ENCODE measurements around the gene FXYD1.

Gene FXYD1

GRCh38 chr19:35144259-35144599, 5.6 kb downstream of the FXYD1 start:
- H3K79me1 ChIP-seq (ENCODE audit: low read depth, low read length), result no peaks in the 10 kb centered on the region
- no peak overlapping the region for H2BK120ac ChIP-seq (ENCODE audit: low read depth, low read length)
- no peak overlapping the region for H3K23ac ChIP-seq (ENCODE audit: low read depth, low read length, poor library complexity)
- H2BK15ac ChIP-seq (ENCODE audit: low read length), result no peak overlapping the region
- H3K4me3 ChIP-seq (ENCODE audit: low read length in 2 of 2), result no peak overlapping the region
- WGBS, 2 donors (ENCODE audit: extremely low coverage in 2 of 2, insufficient read length in 2 of 2, insufficient replicate concordance in 1 of 2), result no CpG with 5 or more reads among the region's 6 CpGs
- no peak overlapping the region for H3K18ac ChIP-seq (ENCODE audit: low read length)
- no peak for DNase-seq (ENCODE audit: low spot score)
- no peak overlapping the region for H2AFZ ChIP-seq (ENCODE audit: low read length)
- H3K14ac ChIP-seq (ENCODE audit: low read length), result no peak overlapping the region
- no peak overlapping the region for H2BK12ac ChIP-seq (ENCODE audit: low read length)
- peaks cover 2 to 78% (median 41%) of the 10 kb centered on the region in 3 experiments for H3K27me3 ChIP-seq (ENCODE audit: control insufficient read depth in 3 of 3, insufficient read depth in 3 of 3, low read depth in 1 of 3, low read length in 3 of 3)
- H4K91ac ChIP-seq (ENCODE audit: low read depth, low read length, poor library complexity), result no peak overlapping the region
- H3K4me1 ChIP-seq (ENCODE audit: control insufficient read depth in 2 of 2, insufficient read depth in 1 of 2, low read depth in 1 of 2, low read length in 2 of 2), result peaks cover 23 to 24% of the 10 kb centered on the region in 2 donors
- no peak overlapping the region for H3K4ac ChIP-seq (ENCODE audit: low read length)
- no peak overlapping the region for H3K9ac ChIP-seq (ENCODE audit: low read depth, low read length, poor library complexity)
- no peaks in the 10 kb centered on the region for H3K9me3 ChIP-seq (replicated peaks in 1 of 2; ENCODE audit: control insufficient read depth in 2 of 2, insufficient read depth in 1 of 2, low read depth in 1 of 2, low read length in 2 of 2)
- no peak overlapping the region for H2BK5ac ChIP-seq (ENCODE audit: low read length)
- H3K27ac ChIP-seq (replicated peaks; ENCODE audit: low read length), result no peak overlapping the region
- no peak overlapping the region for H2AK5ac ChIP-seq (ENCODE audit: low read depth, low read length)
- H3K36me3 ChIP-seq (replicated peaks in 1 of 2; ENCODE audit: control insufficient read depth in 2 of 2, insufficient read depth in 2 of 2, low read length in 2 of 2), result no peaks in the 10 kb centered on the region
- H4K8ac ChIP-seq (ENCODE audit: low read depth, low read length), result no peak overlapping the region
- no peak overlapping the region for H3K4me2 ChIP-seq (ENCODE audit: insufficient read depth, low read length, poor library complexity, severe bottlenecking)

GRCh38 chr19:35144600-35145436, 6.2 kb downstream of the FXYD1 start:
- WGBS, 2 donors (ENCODE audit: extremely low coverage in 2 of 2, insufficient read length in 2 of 2, insufficient replicate concordance in 1 of 2), result no CpG with 5 or more reads among the region's 15 CpGs
- no peak for DNase-seq (ENCODE audit: low spot score)
- H2BK120ac ChIP-seq (ENCODE audit: low read depth, low read length), result no peak overlapping the region
- peak overlapping the region; percentile 23 for H3K4me2 ChIP-seq (ENCODE audit: insufficient read depth, low read length, poor library complexity, severe bottlenecking)
- no peak overlapping the region for H4K8ac ChIP-seq (ENCODE audit: low read depth, low read length)
- no peaks in the 10 kb centered on the region for H3K9me3 ChIP-seq (replicated peaks in 1 of 2; ENCODE audit: control insufficient read depth in 2 of 2, insufficient read depth in 1 of 2, low read depth in 1 of 2, low read length in 2 of 2)
- no peak overlapping the region for H3K27ac ChIP-seq (replicated peaks; ENCODE audit: low read length)
- H3K9ac ChIP-seq (ENCODE audit: low read depth, low read length, poor library complexity), result no peak overlapping the region
- no peak overlapping the region for H2BK5ac ChIP-seq (ENCODE audit: low read length)
- H3K18ac ChIP-seq (ENCODE audit: low read length), result peak overlapping the region; percentile 25
- peaks cover 2 to 74% (median 41%) of the 10 kb centered on the region in 3 experiments for H3K27me3 ChIP-seq (ENCODE audit: control insufficient read depth in 3 of 3, insufficient read depth in 3 of 3, low read depth in 1 of 3, low read length in 3 of 3)
- H3K14ac ChIP-seq (ENCODE audit: low read length), result no peak overlapping the region
- no peak overlapping the region for H2BK15ac ChIP-seq (ENCODE audit: low read length)
- no peaks in the 10 kb centered on the region for H3K36me3 ChIP-seq (replicated peaks in 1 of 2; ENCODE audit: control insufficient read depth in 2 of 2, insufficient read depth in 2 of 2, low read length in 2 of 2)
- H2AK5ac ChIP-seq (ENCODE audit: low read depth, low read length), result no peak overlapping the region
- H3K79me1 ChIP-seq (ENCODE audit: low read depth, low read length), result no peaks in the 10 kb centered on the region
- H2BK12ac ChIP-seq (ENCODE audit: low read length), result no peak overlapping the region
- no peak overlapping the region for H3K4ac ChIP-seq (ENCODE audit: low read length)
- H3K4me3 ChIP-seq (ENCODE audit: low read length in 2 of 2), result no peak overlapping the region
- no peak overlapping the region for H3K23ac ChIP-seq (ENCODE audit: low read depth, low read length, poor library complexity)
- no peak overlapping the region for H4K91ac ChIP-seq (ENCODE audit: low read depth, low read length, poor library complexity)
- H3K4me1 ChIP-seq (ENCODE audit: control insufficient read depth in 2 of 2, insufficient read depth in 1 of 2, low read depth in 1 of 2, low read length in 2 of 2), result peaks cover 17 to 19% of the 10 kb centered on the region in 2 donors
- no peak overlapping the region for H2AFZ ChIP-seq (ENCODE audit: low read length)

- no CpG with 5 or more reads among the region's 7 CpGs for WGBS, 2 donors (ENCODE audit: extremely low coverage in 2 of 2, insufficient read length in 2 of 2, insufficient replicate concordance in 1 of 2)
- H3K4me2 ChIP-seq (ENCODE audit: insufficient read depth, low read length, poor library complexity, severe bottlenecking), result no peak overlapping the region
- no peak overlapping the region for H3K4ac ChIP-seq (ENCODE audit: low read length)
- H2BK5ac ChIP-seq (ENCODE audit: low read length), result no peak overlapping the region
- H4K91ac ChIP-seq (ENCODE audit: low read depth, low read length, poor library complexity), result no peak overlapping the region
- peaks cover 2 to 70% (median 34%) of the 10 kb centered on the region in 3 experiments for H3K27me3 ChIP-seq (ENCODE audit: control insufficient read depth in 3 of 3, insufficient read depth in 3 of 3, low read depth in 1 of 3, low read length in 3 of 3)
- H3K4me1 ChIP-seq (ENCODE audit: control insufficient read depth in 2 of 2, insufficient read depth in 1 of 2, low read depth in 1 of 2, low read length in 2 of 2), result peaks cover 9 to 15% of the 10 kb centered on the region in 2 donors
- H3K9me3 ChIP-seq (replicated peaks in 1 of 2; ENCODE audit: control insufficient read depth in 2 of 2, insufficient read depth in 1 of 2, low read depth in 1 of 2, low read length in 2 of 2), result no peaks in the 10 kb centered on the region
- no peak overlapping the region for H3K14ac ChIP-seq (ENCODE audit: low read length)
- no peaks in the 10 kb centered on the region for H3K79me1 ChIP-seq (ENCODE audit: low read depth, low read length)
- no peak overlapping the region for H3K9ac ChIP-seq (ENCODE audit: low read depth, low read length, poor library complexity)
- no peak for DNase-seq (ENCODE audit: low spot score)
- H3K4me3 ChIP-seq (ENCODE audit: low read length in 2 of 2), result no peak overlapping the region
- H2AK5ac ChIP-seq (ENCODE audit: low read depth, low read length), result no peak overlapping the region
- no peak overlapping the region for H4K8ac ChIP-seq (ENCODE audit: low read depth, low read length)
- no peak overlapping the region for H2BK120ac ChIP-seq (ENCODE audit: low read depth, low read length)
- H3K36me3 ChIP-seq (replicated peaks in 1 of 2; ENCODE audit: control insufficient read depth in 2 of 2, insufficient read depth in 2 of 2, low read length in 2 of 2), result no peaks in the 10 kb centered on the region
- no peak overlapping the region for H2BK15ac ChIP-seq (ENCODE audit: low read length)
- H3K18ac ChIP-seq (ENCODE audit: low read length), result no peak overlapping the region
- no peak overlapping the region for H3K27ac ChIP-seq (replicated peaks; ENCODE audit: low read length)
- no peak overlapping the region for H2BK12ac ChIP-seq (ENCODE audit: low read length)
- H3K23ac ChIP-seq (ENCODE audit: low read depth, low read length, poor library complexity), result no peak overlapping the region
- H2AFZ ChIP-seq (ENCODE audit: low read length), result no peak overlapping the region
Observed at GRCh38 chr19:35146746-35147459, 8.3 kb downstream of the FXYD1 start.

GRCh38 chr19:35149463-35149862, 10.8 kb downstream of the FXYD1 start:
- no peak overlapping the region for H3K4me3 ChIP-seq (ENCODE audit: low read length in 2 of 2)
- H2BK12ac ChIP-seq (ENCODE audit: low read length), result no peak overlapping the region
- no peak overlapping the region for H3K18ac ChIP-seq (ENCODE audit: low read length)
- H3K4me2 ChIP-seq (ENCODE audit: insufficient read depth, low read length, poor library complexity, severe bottlenecking), result no peak overlapping the region
- H3K79me1 ChIP-seq (ENCODE audit: low read depth, low read length), result no peaks in the 10 kb centered on the region
- H3K4ac ChIP-seq (ENCODE audit: low read length), result no peak overlapping the region
- no peak overlapping the region for H2BK120ac ChIP-seq (ENCODE audit: low read depth, low read length)
- H3K23ac ChIP-seq (ENCODE audit: low read depth, low read length, poor library complexity), result no peak overlapping the region
- peaks cover 0 to 11% of the 10 kb centered on the region in 2 donors for H3K4me1 ChIP-seq (ENCODE audit: control insufficient read depth in 2 of 2, insufficient read depth in 1 of 2, low read depth in 1 of 2, low read length in 2 of 2)
- no peaks in the 10 kb centered on the region for H3K9me3 ChIP-seq (replicated peaks in 1 of 2; ENCODE audit: control insufficient read depth in 2 of 2, insufficient read depth in 1 of 2, low read depth in 1 of 2, low read length in 2 of 2)
- H2BK15ac ChIP-seq (ENCODE audit: low read length), result no peak overlapping the region
- no peak overlapping the region for H2AK5ac ChIP-seq (ENCODE audit: low read depth, low read length)
- H3K9ac ChIP-seq (ENCODE audit: low read depth, low read length, poor library complexity), result no peak overlapping the region
- no peak overlapping the region for H2BK5ac ChIP-seq (ENCODE audit: low read length)
- peaks cover 7 to 68% (median 26%) of the 10 kb centered on the region in 3 experiments for H3K27me3 ChIP-seq (ENCODE audit: control insufficient read depth in 3 of 3, insufficient read depth in 3 of 3, low read depth in 1 of 3, low read length in 3 of 3)
- no peak overlapping the region for H3K14ac ChIP-seq (ENCODE audit: low read length)
- H3K36me3 ChIP-seq (replicated peaks in 1 of 2; ENCODE audit: control insufficient read depth in 2 of 2, insufficient read depth in 2 of 2, low read length in 2 of 2), result no peaks in the 10 kb centered on the region
- DNase-seq (ENCODE audit: low spot score), result no peak
- no peak overlapping the region for H4K8ac ChIP-seq (ENCODE audit: low read depth, low read length)
- H2AFZ ChIP-seq (ENCODE audit: low read length), result no peak overlapping the region
- H3K27ac ChIP-seq (replicated peaks; ENCODE audit: low read length), result no peak overlapping the region
- no peak overlapping the region for H4K91ac ChIP-seq (ENCODE audit: low read depth, low read length, poor library complexity)
- WGBS, 2 donors (ENCODE audit: extremely low coverage in 2 of 2, insufficient read length in 2 of 2, insufficient replicate concordance in 1 of 2), result no CpG with 5 or more reads among the region's 3 CpGs

Measured in neuronal stem cell (in vitro differentiated cells).